GM21390 (cell line): ENCODE results near the gene SLX4.
A peak's percentile ranks its signal among the peaks of the same experiment; 100 is the strongest.

ENCODE experiments used
- ATAC-seq: cut with Tn5 transposase; IDR thresholded peaks from one replicate; pipeline ENCODE4 v1.9.1; 2021; ENCODE audit not compliant: unreplicated experiment

The SLX4 gene

DNA sequence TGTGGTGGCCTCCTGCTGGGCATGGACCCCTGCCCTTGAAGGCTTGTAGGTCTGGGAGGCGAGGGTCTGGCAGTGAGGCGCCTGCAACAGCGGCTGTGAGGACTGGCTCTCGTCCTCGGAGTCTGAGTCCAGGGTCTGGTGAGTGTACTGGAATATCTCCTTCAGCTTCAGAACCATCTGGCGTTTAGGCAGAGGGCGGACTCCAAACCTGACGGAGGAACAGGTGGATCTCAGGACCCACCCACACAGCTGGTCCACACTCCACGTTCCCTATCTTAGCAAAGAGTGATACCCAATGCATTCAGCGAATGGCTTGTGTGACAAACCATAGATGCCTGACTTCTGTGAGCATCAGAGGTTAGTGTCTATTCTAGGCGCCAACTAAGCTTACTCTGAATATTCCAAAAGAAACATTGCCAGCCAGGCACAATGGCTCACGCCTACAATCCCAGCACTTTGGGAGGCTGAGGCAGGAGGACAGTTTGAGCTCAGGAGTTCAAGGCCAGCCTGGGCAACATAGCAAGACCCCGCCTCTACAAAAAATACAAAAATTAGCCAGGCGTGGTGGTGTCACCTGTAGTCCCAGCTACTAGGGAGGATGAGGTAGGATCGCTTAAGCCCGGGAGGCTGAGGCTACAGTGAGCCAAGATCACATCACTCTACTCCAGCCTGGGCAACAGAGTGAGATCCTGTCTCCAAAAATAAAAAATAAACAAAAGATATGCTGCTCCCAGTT, 27.9 kb downstream of the SLX4 start:
- no peak for ATAC-seq

DNA sequence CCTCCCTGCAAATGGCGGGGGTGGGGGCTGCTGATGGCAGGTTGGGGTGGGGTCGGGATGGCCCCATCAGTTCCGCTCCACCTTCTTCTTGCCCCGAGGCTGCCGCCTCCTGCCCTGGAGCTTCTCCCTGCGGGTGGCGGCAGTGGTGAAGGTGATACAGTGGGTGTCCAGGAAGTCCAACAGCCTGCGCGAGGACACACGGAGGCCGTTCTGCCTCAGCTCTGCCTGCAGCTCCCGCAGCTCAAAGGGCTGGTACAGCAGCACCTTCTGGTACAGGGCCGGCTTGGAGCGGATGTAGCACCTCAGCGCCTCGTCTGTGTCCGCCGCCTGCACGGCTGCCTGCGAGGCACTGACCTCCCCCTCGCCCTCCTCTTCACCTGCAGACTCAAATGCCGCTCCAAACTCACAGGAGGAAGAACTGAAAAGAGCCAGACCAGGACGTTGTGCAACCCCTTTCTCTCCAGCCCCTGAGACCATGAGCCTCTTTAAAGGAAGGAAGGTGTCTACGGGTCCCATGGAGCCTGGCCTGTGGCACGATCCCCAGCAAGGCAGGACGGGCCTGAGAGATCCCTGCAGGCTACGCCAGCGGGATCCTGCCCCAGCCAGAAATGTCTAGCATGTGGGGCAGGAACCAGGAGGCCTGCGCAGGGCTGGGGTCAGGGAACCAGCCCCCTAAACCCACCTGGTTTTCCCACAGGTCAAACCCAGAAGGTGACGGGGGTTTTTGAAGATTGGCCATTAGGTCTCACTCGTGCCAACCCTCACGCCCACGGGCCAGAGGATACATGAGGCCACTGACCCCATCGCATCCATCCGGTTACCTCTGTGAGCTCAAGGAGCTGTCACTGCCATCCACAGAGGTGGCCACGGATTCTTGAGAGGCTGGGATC, 28.9 kb downstream of the SLX4 start:
- no peak for ATAC-seq

DNA sequence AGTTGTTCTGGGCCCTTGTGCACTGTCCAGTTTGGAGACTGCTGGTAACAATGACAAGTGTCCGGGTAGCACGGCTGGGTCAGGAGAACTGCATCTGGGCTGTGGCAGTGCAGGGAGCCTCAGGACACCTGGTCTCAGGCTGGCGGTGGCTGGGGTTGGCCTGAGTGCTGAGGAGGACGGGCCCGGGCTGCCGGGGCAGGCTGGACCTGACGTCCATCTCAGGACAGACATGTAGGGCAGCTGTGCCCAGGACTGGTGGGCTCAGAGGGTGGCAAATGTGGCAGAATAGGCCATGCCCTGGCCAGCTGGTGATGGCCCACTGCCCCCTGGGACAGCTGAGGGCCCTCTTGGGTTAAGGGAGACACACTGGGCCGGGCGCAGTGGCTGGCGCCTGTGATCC, 30.0 kb downstream of the SLX4 start:
- no peak for ATAC-seq

DNA sequence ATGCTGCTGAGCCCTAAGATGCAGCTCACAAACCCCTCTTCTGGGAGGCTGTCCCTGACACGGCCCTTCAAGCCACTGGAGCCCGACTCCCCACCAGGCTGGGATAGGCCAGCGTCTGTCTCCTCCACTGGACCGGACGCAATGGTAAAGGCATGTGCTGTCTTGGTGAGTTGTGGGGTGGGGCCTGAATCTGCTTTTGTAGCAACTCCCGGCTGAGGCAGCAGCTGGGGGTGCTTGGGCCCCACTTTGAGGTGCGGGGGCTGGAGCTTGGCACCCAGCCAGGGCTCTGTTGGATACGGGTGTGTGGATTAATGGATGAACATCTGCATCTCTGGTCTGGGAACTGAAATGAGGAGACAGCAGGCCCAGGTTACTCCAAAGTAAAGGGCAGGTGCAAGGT, 30.7 kb downstream of the SLX4 start:
- ATAC-seq = no peak

DNA sequence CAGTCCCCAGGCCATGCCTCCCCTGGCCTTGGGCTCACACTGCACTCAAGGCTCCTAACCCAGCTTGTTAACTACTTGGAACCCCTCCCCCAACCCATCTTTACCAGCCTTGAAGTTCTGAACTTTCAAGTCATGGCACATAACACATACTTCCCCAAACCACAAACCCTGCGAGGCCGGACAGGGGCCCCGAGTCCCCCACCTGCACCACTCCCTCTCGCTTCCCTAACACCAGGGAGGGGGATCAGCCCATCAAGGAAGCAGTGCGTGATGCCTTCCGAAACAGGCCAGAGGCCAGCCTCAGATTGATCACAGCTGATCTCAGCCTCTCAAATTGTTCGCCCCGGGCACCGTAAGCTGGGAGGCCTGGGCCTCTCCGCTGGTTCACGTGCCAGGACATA, 31.2 kb downstream of the SLX4 start:
- ATAC-seq = no peak

DNA sequence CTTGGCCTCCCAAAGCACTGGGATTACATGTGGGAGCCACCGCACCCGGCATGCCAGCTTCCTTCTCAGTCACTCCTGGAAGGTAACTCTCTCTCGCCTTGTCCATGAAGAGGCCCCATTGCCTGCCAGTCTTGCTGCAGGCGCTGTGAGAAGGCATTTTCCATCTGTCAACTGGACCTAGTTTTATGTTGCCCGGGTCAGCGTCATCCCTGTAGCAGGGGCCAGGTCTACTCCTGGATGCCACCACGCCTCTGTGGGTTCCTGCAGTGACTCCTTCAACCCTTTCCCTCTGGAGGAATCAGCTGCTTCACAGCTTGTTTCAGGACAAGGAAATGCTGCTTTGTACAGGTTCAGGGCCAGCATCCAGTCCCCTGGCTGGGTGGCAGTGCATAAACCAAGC, 31.6 kb downstream of the SLX4 start:
- ATAC-seq = no peak

DNA sequence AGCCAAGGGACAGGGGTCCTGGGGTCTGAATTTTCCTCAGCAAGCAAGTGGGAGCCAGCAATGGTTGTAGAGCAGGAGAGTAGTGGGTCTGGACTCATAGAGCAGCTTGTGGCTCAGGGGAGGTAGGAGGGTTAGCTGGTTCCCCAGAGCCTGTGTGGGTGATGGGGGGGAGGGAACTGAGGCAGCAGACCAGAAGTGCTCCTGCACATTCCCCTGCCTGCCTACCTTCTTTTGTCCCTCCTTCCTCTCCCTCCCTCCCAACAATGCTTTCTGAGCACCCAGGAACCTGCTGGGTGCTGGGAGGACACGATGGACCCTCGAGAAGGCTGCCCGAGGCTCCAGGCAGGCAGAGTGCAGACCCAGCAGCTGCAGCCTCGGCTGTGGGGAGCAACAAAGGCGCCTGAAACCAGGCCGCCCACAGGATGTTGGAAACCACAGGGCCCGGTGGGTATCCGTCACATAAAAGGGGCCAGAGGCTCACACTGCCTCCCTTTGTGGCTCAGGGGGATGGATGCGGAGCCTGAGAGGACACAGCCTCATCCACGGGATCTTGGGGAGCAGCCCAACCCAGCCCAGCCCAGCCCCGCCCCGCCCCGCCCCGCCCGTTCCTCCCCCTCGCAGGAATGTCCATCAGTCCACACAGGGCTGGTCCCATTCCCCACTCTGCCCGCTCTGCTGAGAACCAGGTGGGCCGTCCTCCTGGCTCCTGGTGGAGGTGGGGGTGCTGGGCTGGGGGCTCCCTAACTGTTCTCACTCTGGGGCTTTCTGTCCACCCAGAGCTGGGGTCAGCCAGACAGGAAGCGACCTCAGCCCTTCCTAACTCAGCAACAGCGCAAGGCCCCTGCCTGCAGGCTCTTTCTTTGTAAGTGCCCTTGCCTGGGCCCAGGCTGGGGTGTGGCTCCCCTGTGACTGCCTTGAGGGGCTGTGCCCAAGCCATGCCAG, 32.5 kb downstream of the SLX4 start:
- peak; percentile 68 for ATAC-seq

DNA sequence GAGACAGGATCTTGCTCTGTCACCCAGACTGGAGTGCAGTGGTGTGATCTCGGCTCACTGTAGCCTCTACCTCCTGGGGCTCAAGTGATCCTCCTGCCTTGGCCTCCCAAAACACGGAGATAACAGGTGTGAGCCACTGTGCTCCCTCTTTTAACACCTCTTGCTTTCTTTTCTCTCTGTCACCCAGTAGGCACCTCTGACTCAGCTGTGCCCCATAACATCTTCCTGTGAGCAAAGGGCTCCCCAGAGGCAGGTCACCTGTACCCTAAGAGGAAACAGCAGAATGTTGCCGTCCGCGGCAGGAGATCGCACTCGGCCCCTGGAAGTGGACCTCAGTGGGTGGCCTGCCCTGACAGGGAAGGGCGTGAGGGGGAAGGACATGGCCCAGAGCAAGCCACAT, 33.3 kb downstream of the SLX4 start:
- no peak for ATAC-seq

DNA sequence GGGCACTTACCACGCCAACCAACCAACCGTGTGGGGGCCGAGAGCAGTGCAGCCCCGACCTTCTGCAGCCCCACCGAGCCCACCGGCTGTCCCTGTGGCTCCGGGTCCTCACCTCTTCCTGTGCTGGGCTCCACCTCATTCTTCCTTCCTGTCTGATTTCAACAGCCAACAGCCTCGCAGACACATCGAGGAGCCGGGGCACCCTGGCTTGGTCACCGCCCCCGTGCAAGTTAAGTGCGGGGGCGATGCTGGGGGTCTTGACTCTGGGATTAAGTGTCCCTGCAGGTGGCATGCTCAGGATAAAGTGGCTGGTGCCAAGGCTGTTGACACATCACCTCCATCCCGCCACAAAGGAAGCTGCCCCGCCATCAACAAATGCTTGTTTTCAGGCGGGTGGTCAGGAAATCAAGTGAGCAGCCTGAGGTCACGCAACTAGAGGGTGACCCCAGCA, 34.1 kb downstream of the SLX4 start, which contains the start of gene NLRC3:
Gene NLRC3, minus strand, starts transcription at position 102 of the 451 bp plus-strand sequence. CDS start 12,367 bp downstream, outside the sequence.
- no peak for ATAC-seq

DNA sequence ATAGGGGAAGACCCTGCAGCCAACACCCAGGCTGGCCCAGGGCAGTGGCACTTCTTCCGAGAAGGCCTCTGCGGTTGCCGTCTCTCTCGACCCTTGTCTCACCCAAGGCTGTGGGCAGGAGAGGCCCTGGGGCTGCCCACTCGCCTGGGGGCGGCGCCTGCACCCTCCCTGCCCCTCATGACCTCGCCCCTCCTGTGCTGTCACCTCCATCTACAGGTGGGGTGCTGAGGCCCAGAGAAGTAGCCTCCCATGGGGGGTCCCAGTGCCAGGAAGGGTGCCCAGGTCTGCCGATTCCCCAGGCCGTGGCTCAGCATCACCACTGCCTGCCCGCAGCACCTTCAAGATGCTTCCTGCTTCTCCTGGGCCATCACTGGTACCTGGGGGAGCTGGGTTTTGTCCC, 35.2 kb downstream of the SLX4 start:
- no peak for ATAC-seq

DNA sequence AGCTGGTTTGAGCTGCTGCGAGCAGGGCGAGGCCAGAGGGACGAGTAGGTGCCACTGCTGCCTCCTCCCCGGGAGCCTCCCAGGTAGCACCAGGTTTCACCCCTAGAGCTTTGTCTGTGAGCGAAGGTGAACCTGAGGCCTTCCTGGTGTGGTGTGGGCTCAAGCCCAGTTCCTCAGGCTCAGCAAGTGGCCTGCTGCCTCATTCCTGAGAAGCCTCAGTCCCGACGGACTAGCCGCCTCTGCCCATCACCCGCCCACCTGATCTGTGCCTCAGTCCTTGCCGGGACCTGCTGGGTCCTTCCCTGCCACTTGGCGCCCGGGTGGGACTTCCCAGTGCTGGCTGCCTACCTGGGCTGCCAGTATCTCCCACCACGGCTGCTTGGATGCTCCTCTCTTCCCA, 35.9 kb downstream of the SLX4 start:
- no peak for ATAC-seq

DNA sequence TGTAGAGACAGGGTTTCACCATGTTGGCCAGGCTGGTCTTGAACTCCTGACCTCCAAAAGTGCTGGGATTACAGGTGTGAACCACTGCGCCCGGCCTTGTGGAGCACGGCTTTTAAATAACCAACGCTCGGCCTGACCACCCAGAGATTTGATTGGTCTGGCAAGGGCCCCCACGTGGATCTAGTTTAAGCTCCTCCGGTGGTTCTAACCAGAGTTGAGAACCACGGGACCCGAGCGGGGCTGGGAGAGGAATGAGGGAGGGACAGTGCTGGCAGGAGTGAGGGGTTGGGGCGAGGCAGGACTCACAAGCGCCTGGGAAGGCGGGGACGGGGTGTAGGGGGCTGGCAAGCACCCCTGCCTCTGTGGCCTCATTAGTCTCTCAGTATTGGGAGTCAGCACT, 37.2 kb downstream of the SLX4 start:
- no peak for ATAC-seq

DNA sequence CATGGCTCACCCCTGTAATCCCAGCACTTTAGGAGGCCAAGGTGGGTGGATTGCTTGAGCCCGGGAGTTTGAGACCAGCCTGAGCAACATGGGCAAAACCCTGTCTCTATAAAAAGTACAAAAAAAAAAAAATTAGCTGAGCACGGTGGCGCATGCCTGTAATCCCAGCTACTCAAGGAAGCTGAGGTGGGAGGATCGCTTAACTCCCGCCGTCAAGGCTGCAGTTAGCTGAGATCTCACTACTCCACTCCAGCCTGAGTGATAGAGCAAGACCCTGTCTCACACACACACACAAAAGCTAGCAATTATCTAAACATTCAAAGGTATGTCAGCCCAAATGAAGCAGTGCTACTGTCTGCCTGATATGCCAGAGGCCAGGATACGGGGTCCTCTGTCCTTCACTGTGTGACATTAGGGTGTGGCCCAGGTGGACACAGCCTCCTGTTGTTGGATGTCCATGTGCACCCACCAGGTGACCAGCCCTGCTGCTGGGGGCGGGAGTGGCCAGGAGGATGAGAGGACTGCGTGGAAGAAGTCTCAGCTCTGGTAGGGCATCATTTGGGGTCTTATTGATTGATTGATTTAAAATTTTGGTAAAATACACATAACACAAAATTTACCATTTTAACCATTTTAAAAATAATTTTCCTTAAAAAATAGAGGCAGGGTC, 38.1 kb downstream of the SLX4 start:
- no peak for ATAC-seq

DNA sequence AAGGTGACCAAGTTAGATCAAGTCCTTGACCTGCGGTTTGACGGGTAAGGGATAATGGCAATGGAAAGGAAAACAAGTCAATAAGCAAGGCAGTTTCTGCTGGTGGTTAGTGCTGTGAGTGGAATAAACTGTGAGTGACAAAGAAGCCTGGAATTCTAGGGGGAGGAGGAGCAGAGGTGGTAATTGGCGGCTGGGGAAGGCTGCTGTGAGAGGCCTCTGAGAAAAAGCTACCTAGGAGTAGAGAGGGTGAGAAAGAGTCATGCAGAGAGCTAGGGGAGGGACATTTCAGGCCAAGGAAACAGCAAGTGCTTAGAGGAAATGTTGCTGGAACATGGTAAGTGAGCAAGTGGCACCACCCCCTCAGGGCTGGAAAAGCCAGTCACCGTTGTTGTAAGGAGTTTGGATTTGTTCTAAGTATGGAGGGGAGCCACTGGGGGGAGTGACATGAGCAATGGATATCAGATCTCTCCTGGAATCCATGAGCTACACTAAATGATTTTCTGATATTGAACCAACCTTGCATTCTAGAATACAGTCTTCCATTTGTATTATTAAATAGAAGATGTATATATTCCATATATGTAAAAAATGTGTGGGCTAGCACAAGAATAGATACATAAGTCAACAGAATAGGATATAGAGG, 40.9 kb downstream of the SLX4 start:
- no peak for ATAC-seq

DNA sequence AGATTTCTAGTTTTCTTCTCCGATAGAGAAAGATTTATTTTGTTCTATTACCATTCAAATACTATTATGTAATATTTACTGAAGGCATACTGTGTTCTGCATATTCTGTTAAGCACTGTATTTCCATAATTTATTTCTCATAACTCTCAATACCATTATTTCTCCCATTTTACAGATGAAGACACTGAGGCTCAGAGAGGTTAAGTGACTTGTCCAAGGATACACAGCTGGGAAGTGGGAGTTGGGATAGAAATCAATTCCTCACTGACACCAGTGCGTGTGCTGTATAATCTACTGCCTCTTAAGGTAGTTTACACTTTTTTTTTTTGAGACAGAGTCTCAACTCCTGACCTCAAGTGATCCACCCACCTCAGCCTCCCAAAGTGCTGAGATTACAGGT, 41.6 kb downstream of the SLX4 start:
- no peak for ATAC-seq

DNA sequence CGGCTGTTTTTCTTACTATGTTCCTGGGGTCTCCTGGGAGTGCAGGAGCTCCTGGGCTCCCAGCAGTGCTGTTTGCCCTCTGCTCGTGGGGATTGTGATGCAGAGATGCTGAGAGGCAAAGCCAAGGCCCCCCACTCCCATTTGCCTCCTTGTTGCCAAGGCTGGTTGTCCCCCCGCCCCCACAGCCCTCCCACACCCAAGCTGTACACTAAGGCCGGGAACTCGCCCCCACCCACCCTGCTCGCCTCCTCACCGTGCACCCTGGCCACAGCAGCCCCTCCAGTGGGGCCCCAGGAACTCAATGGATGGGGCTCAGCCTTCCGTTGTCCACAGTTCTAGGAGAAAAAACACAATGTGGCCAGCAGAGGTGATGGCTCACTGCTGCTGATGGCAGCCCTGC, 44.4 kb downstream of the SLX4 start:
- no peak for ATAC-seq

DNA sequence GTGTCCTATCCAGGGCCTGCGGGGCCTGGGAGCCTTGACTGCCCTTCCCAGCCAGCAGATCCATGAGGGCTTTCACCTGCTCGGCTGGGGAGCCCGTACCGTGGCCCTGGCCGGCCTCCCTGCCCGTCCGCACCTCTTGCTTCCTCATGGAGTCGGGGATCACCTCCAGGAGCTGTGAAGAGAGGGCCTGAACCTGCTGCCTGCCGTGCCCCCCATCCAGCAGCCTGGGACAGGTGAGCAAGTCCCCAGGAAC, 46.6 kb downstream of the SLX4 start:
- ATAC-seq = no peak

DNA sequence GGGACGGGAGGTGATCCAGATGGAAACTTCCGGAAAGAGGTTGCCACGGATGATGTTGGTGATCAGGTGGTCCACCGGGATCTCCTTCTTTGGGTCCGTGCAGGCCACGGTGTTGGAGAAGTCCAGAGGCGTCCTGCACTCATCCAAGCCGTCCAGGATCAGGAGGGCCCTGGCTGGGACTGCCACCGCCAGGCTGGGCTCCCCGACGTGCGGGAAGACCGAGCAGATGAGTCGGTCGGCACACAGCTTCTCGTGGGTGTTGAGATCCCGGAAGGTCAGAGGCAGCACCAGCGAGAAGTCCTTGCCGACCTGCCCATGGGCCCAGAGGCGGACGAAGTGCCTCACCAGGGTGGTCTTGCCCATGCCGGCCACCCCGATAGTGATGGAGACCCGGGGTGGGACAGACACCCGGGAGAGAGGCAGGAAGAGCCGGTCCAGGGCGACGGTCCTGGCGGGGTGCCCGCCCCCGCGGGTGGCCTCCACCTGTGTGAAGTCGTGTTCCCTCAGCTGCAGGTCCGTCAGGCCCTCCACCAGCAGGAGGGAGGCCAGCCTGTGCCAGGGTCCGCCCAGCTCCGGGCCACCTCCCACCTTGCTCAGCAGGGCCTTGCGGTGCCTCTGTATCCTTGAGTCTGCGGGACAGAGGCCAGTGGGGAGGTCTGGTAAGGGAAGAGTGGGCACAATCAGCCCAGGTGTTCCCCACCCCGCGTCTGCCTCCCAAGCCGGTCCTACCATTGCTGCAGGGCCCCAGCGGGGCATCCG, 47.1 kb downstream of the SLX4 start:
- no peak for ATAC-seq

DNA sequence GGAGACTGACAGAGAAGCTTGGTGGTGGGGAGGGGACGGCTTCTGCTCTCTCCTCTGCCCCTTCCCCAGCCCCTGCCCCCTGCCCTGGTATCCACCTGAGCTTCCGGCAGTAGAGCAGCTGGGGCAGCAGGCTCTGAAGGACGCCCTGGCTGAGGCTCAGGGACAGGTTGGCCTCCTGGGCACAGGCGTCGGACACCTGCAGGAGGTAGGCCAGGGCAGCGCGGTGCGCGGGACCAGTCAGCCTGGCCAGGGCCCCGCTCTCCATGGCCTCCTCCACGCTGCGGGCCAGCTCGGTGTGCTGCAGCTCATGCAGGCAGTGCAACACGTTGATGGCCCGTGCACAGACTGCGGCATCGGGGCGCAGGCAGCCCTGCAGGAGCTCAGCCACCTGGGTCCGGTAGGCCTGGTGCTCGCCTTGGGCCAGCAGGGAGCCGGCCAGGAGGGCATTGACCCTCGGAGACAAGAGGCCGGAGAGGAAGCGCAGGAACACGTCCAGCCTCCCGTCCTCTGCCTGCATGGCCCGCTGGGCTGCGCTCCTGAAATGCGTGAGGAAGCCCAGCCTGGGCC, 48.4 kb downstream of the SLX4 start:
- no peak for ATAC-seq
